Heart left ventricle (tissue), 13 donors: ENCODE measurements around the gene LRRC27.

Experiments
- POLR2A ChIP-seq, 2 donors: fragments of 450-650 bp; IDR thresholded peaks; one replicate each; pipeline ENCODE4 v1.6.1; 2017; ENCODE audit warnings: antibody characterized with exemption in 2 of 2, mild to moderate bottlenecking in 2 of 2, moderate library complexity in 2 of 2
- TF ChIP-seq, protein P1 (sequence below), 12 donors: fragments of 200-600 bp; sonication (generic) in 4 of 12; IDR thresholded peaks; one replicate each; pipeline versions ENCODE4 v1.5.0 to v1.8.0; 2018 to 2022; ENCODE audit warnings: antibody characterized with exemption in 12 of 12, mild to moderate bottlenecking in 5 of 12
- donor health status: ischemic (EF 13 %, LVEDD 7.1; RV severe dilation, severe dysfunction).
- donor health status: DM: no; HTN: yes; CAD: no.
- donor health status: DM: no; HTN: no; CAD: no.
- donor health status: ischemic (EF 25% LVEDD 6.9; RV normal size, moderate dysfunction).
- donor health status: ischemic (EF 25% LVEDD 5.7; RV mildly dilated, moderate dysfunction).
- donor health status: ischemic (EF 35%, LVEDD 5.7; RV mildly dilated, moderate dysfunction).
- donor health status: nonischemic (EF 11% LVEDD 7.7; RV severe dilation, severe dysfunction).
- donor health status: DM: yes; HTN: yes; CAD: no.
- donor health status: PGD.
- donor health status: ischemic (EF 29% LVEDD 5.4; RV normal size, mild dysfunction).
- donor health status: nonischemic (EF 23%, LVEDD 6.1; RV moderate dilation, normal function).

DNA sequence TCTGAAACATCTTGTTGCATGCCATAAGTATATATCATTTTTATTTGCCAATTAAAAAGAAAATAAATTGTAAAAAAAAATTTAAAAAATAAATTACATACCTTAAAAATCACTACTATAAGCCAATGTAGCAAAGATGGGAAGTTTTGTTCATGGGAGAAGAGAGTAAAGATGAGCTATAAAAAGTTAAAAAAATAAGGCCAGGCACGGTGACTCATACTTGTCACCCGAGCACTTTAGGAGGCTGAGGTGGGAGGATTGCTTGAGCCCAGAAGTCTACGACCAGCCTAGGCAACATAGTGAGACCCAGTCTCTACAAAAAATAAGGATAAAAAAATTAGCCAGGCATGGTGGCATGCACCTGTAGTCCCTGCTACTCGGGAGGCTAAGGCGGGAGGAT lies 15.9 kb upstream of the LRRC27 start:
- TF ChIP-seq, protein P1, sequence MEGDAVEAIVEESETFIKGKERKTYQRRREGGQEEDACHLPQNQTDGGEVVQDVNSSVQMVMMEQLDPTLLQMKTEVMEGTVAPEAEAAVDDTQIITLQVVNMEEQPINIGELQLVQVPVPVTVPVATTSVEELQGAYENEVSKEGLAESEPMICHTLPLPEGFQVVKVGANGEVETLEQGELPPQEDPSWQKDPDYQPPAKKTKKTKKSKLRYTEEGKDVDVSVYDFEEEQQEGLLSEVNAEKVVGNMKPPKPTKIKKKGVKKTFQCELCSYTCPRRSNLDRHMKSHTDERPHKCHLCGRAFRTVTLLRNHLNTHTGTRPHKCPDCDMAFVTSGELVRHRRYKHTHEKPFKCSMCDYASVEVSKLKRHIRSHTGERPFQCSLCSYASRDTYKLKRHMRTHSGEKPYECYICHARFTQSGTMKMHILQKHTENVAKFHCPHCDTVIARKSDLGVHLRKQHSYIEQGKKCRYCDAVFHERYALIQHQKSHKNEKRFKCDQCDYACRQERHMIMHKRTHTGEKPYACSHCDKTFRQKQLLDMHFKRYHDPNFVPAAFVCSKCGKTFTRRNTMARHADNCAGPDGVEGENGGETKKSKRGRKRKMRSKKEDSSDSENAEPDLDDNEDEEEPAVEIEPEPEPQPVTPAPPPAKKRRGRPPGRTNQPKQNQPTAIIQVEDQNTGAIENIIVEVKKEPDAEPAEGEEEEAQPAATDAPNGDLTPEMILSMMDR (IDR thresholded peaks at IDR 0.05): no peak
- TF ChIP-seq POLR2A (IDR thresholded peaks at IDR 0.05): no peak
